ENCODE results near the gene CHMP1A. TPM values are rescaled to one million over a fixed set of nuclear protein-coding genes. Genes with fewer than 3 reads are reported as not detected.
"Not testable (repeated sequence)": the region's sequence is repeated elsewhere in the genome, so short reads cannot be mapped to it uniquely, and the experiment has no call there.

The CHMP1A gene
- total RNA-seq, 2 donors from 2014 or later = 75.8 to 128 TPM

- no peak overlapping the region for H3K4me3 ChIP-seq
- no peaks in the 10 kb centered on the region for H3K9me3 ChIP-seq
- no peak overlapping the region for H3K27ac ChIP-seq
- H3K4me1 ChIP-seq (replicated peaks) = peaks cover 6% of the 10 kb centered on the region
- peaks cover 0 to 5% of the 10 kb centered on the region in 2 donors for H3K36me3 ChIP-seq
- intact Hi-C loops (cut with DNase I) = no loop called here
- 91% methylated on average over 16 of the region's 32 CpGs for WGBS
- no peaks in the 10 kb centered on the region for H3K27me3 ChIP-seq (replicated peaks; ENCODE audit: insufficient read depth)
- TF ChIP-seq, protein P1, sequence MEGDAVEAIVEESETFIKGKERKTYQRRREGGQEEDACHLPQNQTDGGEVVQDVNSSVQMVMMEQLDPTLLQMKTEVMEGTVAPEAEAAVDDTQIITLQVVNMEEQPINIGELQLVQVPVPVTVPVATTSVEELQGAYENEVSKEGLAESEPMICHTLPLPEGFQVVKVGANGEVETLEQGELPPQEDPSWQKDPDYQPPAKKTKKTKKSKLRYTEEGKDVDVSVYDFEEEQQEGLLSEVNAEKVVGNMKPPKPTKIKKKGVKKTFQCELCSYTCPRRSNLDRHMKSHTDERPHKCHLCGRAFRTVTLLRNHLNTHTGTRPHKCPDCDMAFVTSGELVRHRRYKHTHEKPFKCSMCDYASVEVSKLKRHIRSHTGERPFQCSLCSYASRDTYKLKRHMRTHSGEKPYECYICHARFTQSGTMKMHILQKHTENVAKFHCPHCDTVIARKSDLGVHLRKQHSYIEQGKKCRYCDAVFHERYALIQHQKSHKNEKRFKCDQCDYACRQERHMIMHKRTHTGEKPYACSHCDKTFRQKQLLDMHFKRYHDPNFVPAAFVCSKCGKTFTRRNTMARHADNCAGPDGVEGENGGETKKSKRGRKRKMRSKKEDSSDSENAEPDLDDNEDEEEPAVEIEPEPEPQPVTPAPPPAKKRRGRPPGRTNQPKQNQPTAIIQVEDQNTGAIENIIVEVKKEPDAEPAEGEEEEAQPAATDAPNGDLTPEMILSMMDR (IDR thresholded peaks at IDR 0.05) = no peak
- no peak for TF ChIP-seq POLR2AphosphoS5 (IDR thresholded peaks at IDR 0.05)
- TF ChIP-seq POLR2A (IDR thresholded peaks at IDR 0.05) = no peak
- DNase-seq (ENCODE audit: low spot score) = no peak
Measured at GRCh38 chr16:89697616-89698331, 40.3 kb upstream of the CHMP1A start.

- H3K4me1 ChIP-seq (replicated peaks) = peaks cover 3% of the 10 kb centered on the region
- no peak for DNase-seq (ENCODE audit: low spot score)
- H3K4me3 ChIP-seq = no peak overlapping the region
- intact Hi-C loops (cut with DNase I) = no loop called here
- no peaks in the 10 kb centered on the region for H3K27me3 ChIP-seq (replicated peaks; ENCODE audit: insufficient read depth)
- no peaks in the 10 kb centered on the region for H3K9me3 ChIP-seq
- peaks cover 0 to 5% of the 10 kb centered on the region in 2 donors for H3K36me3 ChIP-seq
- no peak overlapping the region for H3K27ac ChIP-seq
- TF ChIP-seq POLR2AphosphoS5 (IDR thresholded peaks at IDR 0.05) = no peak
- WGBS = 85% methylated on average over 19 of the region's 19 CpGs
Measured at GRCh38 chr16:89697161-89697615, 39.7 kb upstream of the CHMP1A start.

- Histone ChIP-seq H3K9me3 (no peaks in the 10 kb centered on the region), H3K27me3 (replicated peaks; ENCODE audit: insufficient read depth) (no peaks in the 10 kb centered on the region), H3K4me3 (no peak overlapping the region), H3K27ac (no peak overlapping the region), H3K4me1 (replicated peaks) (peaks cover 3% of the 10 kb centered on the region), H3K36me3 (peaks cover 0 to 5% of the 10 kb centered on the region in 2 donors)
- WGBS = 81% methylated on average over 15 of the region's 18 CpGs
- no peak for DNase-seq (ENCODE audit: low spot score)
- intact Hi-C loops (cut with DNase I) = no loop called here
- TF ChIP-seq, protein P1 (IDR thresholded peaks at IDR 0.05) = no peak
- no peak for TF ChIP-seq POLR2AphosphoS5 (IDR thresholded peaks at IDR 0.05)
- no peak for TF ChIP-seq POLR2A (IDR thresholded peaks at IDR 0.05)
Measured at GRCh38 chr16:89696670-89697128, 39.2 kb upstream of the CHMP1A start.

- Histone ChIP-seq H3K4me3 (no peak overlapping the region), H3K27ac (no peak overlapping the region), H3K36me3 (peaks cover 0 to 5% of the 10 kb centered on the region in 2 donors), H3K4me1 (replicated peaks) (peaks cover 3% of the 10 kb centered on the region), H3K9me3 (no peaks in the 10 kb centered on the region), H3K27me3 (replicated peaks; ENCODE audit: insufficient read depth) (no peaks in the 10 kb centered on the region)
- TF ChIP-seq, protein P1 (IDR thresholded peaks at IDR 0.05) = no peak
- intact Hi-C loops (cut with DNase I) = no loop called here
- no peak for DNase-seq (ENCODE audit: low spot score)
- WGBS = 74% methylated on average over 23 of the region's 25 CpGs
Measured at GRCh38 chr16:89695875-89696669, 38.6 kb upstream of the CHMP1A start.

DNA sequence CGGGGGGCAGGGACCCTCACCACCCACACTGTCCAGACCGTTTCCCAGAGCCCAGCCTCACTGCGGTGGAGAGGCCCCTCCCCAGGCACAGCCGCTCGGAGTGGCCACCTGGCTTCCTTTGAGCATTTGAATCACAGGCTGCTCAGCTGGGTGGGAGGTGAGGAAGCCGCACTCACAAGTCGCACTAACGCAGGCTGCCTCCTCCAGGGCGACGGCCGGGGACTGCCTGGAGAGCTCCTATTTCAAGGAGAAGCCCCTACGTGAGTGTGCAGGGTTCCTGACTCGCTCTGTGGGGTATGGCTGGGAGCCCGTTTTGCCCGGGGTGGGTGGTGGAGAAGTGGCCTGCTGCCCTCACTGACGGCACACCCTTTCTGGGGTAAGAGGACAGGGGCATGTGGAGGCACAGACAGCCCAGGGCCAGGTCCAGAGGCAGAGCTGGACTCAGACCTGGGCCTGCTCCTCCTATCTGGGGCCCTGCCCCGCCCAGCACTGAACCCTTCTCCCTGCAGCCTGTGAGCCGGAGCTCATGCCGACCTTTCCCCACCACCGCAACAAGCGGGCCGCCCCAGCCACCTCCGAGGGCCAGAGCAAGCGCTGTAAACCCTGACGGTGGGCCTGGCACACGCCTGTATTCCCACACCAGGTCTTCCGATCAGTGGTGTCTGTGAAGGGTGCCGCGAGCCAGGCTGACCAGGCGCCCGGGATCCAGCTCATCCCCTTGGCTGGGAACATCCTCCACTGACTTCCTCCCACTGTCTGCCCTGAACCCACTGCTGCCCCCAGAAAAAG lies 37.8 kb upstream of the CHMP1A start:
- no peak overlapping the region for H3K27ac ChIP-seq
- WGBS = 86% methylated on average over 31 of the region's 31 CpGs
- no peak for DNase-seq (ENCODE audit: low spot score)
- TF ChIP-seq POLR2A (IDR thresholded peaks at IDR 0.05) (no peak), POLR2AphosphoS5 (IDR thresholded peaks at IDR 0.05) (no peak)
- TF ChIP-seq, protein P1 (IDR thresholded peaks at IDR 0.05) = no peak
- intact Hi-C loops (cut with DNase I) = no loop called here
- no peak overlapping the region for H3K4me3 ChIP-seq
- H3K27me3 ChIP-seq (replicated peaks; ENCODE audit: insufficient read depth) = no peaks in the 10 kb centered on the region
- H3K4me1 ChIP-seq (replicated peaks) = peaks cover 3% of the 10 kb centered on the region
- peaks cover 0 to 5% of the 10 kb centered on the region in 2 donors for H3K36me3 ChIP-seq
- H3K9me3 ChIP-seq = no peaks in the 10 kb centered on the region

GRCh38 chr16:89694784-89695085 lies 37.2 kb upstream of the CHMP1A start:
- WGBS = 86% methylated on average over 23 of the region's 23 CpGs
- DNase-seq (ENCODE audit: low spot score); H3K4me3 ChIP-seq; H3K36me3 ChIP-seq; H3K4me1 ChIP-seq (replicated peaks); intact Hi-C loops (cut with DNase I); H3K9me3 ChIP-seq; H3K27ac ChIP-seq; H3K27me3 ChIP-seq (replicated peaks; ENCODE audit: insufficient read depth): not testable (repeated sequence)

Measured in prostate gland (tissue), 2 donors.